GM18868 (cell line): ENCODE data around the gene ASB13.
"Not testable (repeated sequence)": the region's sequence is repeated elsewhere in the genome, so short reads cannot be mapped to it uniquely, and the experiment has no call there.

Experiments used
- ATAC-seq: cut with Tn5 transposase; IDR thresholded peaks from one replicate; pipeline ENCODE4 v1.9.1; 2021; ENCODE audit warnings: mild to moderate bottlenecking, moderate library complexity; ENCODE audit not compliant: unreplicated experiment

ASB13 gene

DNA sequence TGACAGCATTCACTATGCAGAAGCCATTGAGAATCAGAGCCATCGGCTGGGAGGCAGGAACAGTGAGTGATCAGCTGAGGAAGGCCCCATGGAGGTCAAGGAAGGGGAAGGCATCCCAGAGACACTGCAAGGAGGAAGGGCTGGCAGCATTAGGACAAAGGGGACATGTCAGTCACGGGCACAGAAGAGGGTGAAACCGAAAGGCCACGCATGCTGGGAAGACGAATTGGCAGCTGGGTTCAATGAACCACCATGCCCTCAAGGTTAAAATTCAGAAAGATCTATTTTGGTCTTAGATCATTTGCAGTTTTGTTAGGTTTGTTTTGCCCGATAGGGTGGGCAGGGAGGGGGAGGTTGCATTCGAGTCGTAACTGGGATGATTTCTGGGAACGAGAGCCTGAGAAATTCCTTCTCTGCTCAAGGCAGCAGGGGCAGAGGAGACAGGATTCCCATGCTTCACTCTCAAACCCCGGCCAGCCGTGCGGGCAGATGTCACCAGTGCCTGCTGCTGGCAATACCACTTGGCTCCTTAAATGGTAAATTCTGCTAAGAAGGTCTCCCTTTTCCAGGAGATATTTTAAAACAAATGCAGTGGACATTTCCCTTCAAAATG, 57.7 kb downstream of the ASB13 start:
- ATAC-seq = no peak

DNA sequence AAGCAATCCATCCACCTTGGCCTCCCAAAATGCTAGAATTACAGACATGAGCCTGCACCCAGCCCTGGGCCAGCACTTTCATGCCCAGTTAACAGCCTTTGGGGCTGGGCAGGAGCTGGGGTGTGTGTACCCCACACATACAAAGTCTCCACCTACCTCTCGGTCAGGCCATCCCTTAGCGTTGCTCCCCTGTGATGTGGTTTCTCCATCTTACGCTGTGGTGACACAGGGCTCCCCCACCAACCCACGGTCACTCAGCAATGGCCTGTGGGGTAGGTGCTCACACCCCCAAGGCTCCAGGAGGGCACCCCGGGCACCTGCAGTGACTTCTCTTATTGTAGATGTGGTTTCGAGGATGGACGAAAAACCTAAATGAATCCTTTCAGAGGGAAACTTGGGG, 58.8 kb downstream of the ASB13 start:
- ATAC-seq = no peak

DNA sequence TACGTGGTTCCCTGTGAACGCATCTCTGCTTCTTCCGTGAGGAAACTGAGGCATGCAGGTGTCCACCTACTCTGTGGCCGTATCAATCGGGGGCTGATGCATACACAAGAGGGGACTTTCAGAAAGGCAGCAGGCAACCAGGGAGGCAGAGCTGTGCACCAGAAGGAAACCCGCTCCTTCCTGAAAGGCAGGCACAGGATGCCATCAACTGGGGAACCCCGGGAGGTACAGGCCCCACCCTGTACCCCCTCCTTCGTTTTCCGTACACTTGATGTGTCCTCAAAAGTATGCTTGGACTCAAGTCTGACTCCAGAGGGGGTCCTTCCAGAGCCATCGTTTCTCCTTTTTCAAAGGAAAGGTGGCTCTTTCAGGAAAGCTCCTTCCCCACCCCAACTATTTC, 59.5 kb downstream of the ASB13 start:
- ATAC-seq = no peak

DNA sequence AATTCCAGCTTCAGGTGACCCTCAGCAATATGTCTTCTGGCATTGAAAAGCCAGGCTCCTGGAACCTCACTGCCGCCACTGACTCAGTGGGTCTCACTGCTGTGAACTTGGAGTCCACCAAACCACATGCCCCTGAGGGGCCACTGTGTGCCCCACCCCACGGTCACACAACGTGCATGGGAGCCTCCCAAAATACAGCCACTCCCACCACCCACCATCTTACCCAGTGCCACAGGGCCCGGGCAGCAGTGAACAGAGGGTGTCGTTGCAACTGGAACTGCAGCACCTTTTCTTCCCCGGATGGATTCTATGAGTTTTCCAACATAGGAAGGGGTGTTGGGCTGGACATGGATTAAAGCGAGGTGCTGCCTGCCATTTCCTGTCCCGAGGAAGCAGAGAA, 60.1 kb downstream of the ASB13 start:
- no peak for ATAC-seq

- ATAC-seq = no peak
These were observed 61.4 kb downstream of the ASB13 start for GRCh38 chr10:5604961-5605360.

DNA sequence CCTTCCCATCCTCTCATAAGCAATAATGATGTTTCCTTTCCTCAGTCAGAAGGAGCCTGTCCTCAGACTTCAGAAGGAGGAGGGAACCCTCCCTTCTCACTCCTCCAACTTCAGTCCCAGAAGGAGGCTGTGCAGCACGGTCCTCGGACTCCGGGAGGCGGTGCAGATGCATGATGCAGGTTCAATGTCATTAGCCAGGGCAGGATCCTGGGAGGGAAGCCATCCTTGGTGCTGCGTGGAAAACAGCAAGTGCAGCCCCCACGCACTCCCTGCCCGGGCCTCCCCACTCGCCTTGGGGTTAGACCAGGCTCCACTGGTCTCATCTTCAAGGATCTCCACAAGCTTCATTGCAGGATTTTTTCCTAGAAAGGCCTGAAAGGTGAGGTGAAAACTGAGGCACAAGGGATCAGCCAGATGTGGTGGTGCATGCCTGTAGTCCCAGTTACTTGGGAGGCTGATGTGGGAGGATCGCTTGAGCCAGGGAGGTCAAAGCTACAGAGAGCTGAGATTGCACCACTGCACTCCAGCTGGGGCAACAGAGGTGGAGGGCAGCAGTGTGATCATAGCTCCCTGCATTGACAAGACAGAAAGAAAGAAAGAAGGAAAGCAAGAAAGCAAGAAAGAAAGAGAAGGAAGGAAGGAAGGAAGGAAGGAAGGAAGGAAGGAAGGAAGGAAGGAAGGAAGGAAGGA, 62.0 kb downstream of the ASB13 start:
- ATAC-seq = no peak

DNA sequence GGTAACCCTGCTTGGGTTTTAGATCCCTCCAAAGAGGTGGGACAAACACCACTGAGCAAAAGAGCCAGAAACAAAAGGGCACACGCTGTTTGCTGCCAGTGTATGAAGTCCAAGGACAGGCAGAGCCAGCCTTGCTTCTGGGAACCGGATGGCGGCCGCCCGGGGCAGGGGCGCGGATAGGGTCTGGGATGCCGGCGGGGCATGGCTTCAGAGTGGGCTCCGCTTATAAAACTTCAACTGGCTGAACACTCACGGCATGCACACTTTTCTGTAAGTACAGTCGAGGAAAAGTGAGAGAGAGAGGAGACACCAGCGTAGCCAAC, 62.6 kb downstream of the ASB13 start:
- no peak for ATAC-seq

DNA sequence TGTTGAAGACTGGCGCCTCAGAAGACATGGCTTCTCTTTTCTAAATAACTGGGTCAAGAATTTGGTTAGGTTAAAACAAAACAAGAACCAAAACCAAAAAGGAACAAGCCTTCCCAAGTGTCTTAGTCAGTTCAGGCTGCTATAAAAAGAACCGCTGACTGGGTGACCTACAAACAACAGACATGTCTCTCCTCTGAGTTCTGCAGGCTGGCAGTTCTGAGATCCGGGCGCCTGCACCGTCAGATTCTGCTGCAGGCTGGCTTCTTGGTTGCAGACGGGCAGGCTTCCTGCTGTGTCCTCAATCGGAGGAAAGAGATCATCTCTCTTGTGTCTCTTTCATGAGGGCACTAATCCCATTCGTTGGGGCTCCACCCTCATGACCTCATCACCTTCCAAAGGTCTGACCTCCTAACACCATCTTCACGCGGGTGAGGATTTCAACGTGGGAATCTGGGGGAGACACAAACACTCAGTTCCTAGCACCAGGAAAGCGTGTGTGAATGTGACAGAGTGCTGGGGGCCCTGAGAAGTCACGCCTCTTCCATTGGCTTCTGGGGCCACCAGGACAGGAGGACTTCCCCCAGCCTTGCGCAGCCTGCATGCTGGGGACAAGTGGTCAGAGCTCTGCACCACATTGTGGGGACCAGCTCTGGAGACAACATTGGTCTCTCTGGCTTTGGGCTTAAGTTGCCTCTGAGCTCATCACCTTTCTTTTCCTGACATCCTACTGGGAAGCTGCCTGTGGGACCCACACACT, 63.1 kb downstream of the ASB13 start:
- ATAC-seq = no peak

- no peak for ATAC-seq
These were observed 64.4 kb downstream of the ASB13 start for GRCh38 chr10:5601826-5602495.

GRCh38 chr10:5600908-5601307, 65.5 kb downstream of the ASB13 start:
- ATAC-seq = no peak

GRCh38 chr10:5599613-5600520, 66.5 kb downstream of the ASB13 start:
- no peak for ATAC-seq

- no peak for ATAC-seq
These were observed 68.2 kb downstream of the ASB13 start for GRCh38 chr10:5598085-5598690.

DNA sequence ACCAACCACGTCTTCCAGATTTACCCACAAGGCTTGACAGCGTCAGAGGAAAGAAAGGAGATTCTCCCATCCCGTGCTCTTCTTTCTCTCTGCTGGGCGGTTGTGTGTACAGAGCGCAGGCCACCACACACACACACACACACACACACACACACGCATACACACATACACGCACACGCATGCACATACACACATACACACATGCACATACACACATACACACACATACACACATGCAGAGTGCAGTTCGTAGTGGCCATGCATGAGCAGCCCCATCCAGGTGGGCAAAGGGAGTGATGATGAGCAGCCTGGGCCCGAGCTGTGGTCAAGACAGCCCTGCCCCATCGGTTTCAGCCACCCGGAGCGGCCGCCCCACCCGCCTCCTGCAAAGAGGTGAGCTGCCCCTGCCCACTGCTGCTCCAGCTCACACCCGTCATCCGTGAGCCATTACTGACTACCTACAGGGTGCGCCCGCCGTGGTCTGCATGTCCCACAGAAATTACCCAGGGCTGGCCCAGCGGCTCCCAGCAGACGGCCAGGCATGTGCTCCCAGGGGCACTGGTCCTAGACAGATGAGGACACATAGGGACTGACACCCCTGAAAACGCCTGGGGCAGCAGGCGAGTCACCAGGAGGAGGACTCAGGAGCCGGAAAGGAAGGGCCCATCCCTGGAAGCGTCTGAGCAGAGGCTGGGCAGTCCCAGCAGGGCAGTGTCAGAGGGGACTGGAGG, 69.6 kb downstream of the ASB13 start:
- ATAC-seq = no peak

DNA sequence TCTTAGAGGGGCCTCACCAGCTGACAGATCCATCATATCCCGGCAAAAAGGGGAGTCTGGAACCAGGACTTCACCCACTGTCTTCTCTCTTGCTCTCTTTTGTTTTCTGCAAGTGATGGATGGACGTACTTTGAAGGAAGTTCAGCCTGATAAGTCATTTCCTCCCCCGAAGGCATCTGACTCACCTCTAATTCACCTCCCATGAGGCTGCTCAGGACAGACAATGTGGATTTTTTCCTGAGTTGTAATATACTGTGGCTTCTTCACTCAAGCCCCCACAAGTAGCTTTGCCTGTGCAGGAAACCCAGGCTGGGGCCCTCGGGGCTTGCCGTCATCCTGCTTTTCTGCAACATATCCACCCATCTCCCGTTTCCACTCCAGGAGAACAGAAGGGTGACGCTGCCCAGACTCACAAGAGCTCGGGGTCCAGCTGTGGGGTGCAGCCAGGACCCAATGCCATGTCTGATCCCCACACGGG, 70.4 kb downstream of the ASB13 start:
- ATAC-seq = no peak

DNA sequence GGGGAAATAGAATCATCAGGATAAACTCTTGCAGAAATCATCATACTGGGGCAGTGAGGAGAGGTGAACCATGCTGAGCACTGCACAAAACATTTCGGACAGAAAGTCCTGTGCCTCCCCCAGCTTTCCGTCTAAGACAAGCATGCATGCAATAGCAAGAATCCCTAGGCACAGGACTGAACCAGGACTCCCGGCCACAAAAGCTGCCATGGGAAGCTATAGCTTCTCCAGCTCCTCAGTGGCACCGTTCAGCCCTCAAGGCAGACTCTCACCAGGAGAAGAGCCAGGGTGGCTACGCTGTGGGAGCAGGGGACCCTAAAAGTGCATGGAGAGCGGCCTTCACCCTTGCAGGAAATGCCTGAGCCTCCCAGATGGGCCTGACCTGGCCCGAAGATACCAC, 70.8 kb downstream of the ASB13 start:
- ATAC-seq = no peak

GRCh38 chr10:5595095-5595494, 71.3 kb downstream of the ASB13 start:
- no peak for ATAC-seq

DNA sequence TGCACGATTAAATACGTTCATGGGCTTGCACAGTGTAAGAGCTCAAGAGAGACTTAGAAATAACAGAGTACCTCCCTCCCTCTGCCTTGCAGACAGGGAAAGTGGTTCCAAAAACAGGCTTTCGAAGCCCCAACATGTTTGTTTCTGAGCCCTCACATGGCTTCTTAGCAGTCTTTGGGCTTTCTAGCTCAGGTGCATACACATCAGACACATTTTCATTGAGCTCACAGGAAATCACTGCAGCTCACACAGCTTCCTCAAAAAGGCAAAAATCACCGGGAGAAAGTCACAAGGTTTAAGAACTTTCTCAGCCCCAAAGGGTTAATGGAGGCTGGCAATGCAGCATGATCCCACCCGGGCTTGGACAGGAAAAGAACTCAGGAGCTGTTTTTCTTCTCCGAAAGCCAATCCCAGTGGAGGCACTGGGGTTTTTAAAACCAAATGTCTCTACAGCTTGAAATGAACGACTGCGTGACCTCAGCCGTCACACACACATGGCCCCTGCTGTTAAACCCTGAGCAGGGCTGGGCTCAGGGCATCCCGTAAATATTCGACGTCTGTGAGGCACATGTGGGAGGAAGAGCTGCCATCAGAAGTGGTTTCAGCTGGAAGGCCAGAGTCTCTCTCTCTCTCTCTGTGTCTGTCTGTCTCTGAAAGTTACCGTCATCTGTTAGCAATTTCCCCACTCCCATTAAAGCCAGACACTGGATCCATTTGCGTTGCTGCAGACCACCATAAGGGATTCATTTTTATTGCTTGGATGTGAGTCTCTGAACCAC, 71.9 kb downstream of the ASB13 start:
- ATAC-seq = no peak

DNA sequence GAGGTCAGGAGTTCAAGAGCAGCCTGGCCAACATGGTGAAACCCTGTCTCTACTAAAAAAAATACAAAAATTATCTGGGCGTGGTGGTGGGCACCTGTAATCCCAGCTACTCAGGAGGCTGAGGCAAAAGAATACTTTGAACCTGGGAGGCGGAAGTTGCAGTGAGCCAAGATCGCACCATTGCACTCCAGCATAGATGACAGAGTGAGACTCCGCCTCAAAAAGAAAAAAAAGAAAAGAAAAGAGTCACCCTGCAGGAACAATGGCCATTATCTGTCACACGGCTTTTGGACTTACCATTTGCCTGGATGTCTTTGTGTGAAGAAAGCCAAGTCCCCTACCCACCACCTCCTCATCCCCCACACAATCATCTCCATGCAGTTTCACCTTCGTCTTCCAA, 73.0 kb downstream of the ASB13 start:
- not testable (repeated sequence) for ATAC-seq

DNA sequence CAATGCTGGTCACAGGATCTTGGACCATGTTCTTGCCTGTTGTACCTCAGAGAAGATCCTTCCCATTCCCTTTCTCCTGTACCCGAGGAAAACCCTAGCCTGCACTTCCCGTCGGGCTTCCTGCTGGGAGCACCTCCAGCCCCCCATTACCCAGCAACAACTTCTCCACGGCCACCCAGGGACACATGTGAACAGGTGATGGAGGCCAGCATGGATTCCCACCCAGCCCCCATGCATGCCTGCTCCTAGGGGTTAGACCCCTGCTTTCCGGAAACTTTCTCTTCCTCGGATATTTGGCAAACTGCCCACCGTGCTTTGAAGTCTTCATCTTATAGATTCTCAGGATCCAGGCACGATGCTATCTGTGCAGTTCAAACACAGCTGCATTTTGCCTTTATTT, 74.3 kb downstream of the ASB13 start:
- ATAC-seq = no peak
